Neural progenitor cell (in vitro differentiated cells): Measurements from ENCODE around the gene HMGN1.

Experiments
- EZH2 ChIP-seq: fragments of 200-600 bp; sonication (generic); IDR thresholded peaks from 2 replicates; pipeline ENCODE4 v1.6.1; 2017; ENCODE audit warnings: antibody characterized with exemption, mild to moderate bottlenecking, moderate library complexity
- TF ChIP-seq, protein P1 (sequence below): fragments of 200-600 bp; sonication (generic); IDR thresholded peaks from 2 replicates; pipeline ENCODE4 v1.5.1; 2017; ENCODE audit warnings: antibody characterized with exemption, mild to moderate bottlenecking

DNA sequence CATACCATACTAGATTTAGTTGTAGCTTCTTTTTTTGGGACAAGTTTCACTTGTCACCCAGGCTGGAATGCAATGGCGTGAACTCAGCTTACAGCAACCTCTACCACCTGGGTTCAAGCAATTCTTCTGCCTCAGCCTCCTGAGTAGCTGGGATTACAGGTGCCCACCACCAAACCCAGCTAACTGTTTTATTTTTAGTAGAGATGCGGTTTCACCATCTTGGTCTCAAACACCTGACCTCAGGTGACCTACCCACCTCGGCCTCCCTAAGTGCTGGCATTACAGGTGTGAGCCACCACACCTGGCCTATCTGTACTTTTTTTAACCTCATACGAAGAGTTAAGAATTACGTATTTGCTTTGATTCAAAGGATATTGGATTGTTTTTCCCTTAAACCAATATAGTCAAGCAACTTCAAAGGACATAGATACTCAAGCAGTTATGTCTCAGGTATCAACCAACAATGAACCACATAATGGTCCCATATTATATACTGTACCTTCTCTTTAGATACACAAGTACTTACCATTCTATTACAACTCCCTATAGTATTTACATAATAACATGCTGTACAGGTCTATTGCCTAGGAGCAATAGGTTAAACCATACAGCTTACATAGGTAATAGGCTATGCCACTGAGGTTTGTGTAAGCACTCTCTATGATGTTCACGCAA is 7.5 kb downstream of the HMGN1 start:
- TF ChIP-seq EZH2, result no peak
- TF ChIP-seq, protein P1, sequence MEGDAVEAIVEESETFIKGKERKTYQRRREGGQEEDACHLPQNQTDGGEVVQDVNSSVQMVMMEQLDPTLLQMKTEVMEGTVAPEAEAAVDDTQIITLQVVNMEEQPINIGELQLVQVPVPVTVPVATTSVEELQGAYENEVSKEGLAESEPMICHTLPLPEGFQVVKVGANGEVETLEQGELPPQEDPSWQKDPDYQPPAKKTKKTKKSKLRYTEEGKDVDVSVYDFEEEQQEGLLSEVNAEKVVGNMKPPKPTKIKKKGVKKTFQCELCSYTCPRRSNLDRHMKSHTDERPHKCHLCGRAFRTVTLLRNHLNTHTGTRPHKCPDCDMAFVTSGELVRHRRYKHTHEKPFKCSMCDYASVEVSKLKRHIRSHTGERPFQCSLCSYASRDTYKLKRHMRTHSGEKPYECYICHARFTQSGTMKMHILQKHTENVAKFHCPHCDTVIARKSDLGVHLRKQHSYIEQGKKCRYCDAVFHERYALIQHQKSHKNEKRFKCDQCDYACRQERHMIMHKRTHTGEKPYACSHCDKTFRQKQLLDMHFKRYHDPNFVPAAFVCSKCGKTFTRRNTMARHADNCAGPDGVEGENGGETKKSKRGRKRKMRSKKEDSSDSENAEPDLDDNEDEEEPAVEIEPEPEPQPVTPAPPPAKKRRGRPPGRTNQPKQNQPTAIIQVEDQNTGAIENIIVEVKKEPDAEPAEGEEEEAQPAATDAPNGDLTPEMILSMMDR, result no peak
